SK-N-SH (cell line): Measurements from ENCODE around the gene LSP1.

Experiments used
- CTCF ChIP-seq: fragments of 200-600 bp; sonication (generic); IDR thresholded peaks from 2 replicates; pipeline ENCODE4 v1.6.1; 2017; ENCODE audit warnings: antibody characterized with exemption, mild to moderate bottlenecking, moderate library complexity
- EP300 ChIP-seq, 2 experiments: IDR thresholded peaks; 2 replicates each; pipeline versions ENCODE4 v1.4.0 to v1.6.1; 2012; ENCODE audit warnings: borderline replicate concordance in 1 of 2, low read depth in 1 of 2, low read length in 1 of 2
- EZH2phosphoT487 ChIP-seq: fragments of 200-600 bp; sonication (generic); IDR thresholded peaks from 2 replicates; pipeline ENCODE4 v1.6.1; 2017; ENCODE audit warnings: low read depth, mixed run types, mild to moderate bottlenecking, antibody characterized with exemption, moderate library complexity, borderline replicate concordance
- MAX ChIP-seq: IDR thresholded peaks from 2 replicates; pipeline ENCODE4 v1.4.0; 2012; ENCODE audit warnings: low read depth
- POLR2AphosphoS5 ChIP-seq: IDR thresholded peaks from 2 replicates; pipeline ENCODE4 v1.6.1; 2012; ENCODE audit warnings: low read depth, low read length
- TAF1 ChIP-seq: IDR thresholded peaks from 2 replicates; pipeline ENCODE4 v1.6.1; 2012; ENCODE audit warnings: low read depth, mild to moderate bottlenecking, low read length, moderate library complexity, borderline replicate concordance
- TCF12 ChIP-seq: IDR thresholded peaks from 2 replicates; pipeline ENCODE4 v1.4.0; 2012
- USF2 ChIP-seq: fragments of 150-350 bp; IDR thresholded peaks from 2 replicates; pipeline ENCODE4 v1.6.1; 2017; ENCODE audit warnings: antibody characterized with exemption, low read length, low read depth, borderline replicate concordance

DNA sequence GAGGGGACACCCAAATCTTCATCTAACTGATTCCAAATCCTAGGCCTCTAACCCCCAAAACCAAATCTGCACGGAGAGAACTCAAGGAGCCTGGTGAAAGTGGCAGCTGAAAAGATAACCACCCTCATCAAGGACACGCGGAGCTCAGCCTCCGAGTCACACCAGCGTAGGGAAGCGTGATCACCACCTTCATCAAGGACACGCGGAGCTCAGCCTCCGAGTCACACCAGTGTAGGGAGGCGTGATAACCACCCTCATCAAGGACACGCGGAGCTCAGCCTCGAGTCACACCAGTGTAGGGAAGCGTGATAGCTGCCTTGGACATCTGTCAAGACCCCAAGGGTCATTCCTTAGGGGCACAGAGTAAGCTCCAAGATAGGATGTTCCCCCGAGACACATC lies 47.4 kb upstream of the LSP1 start:
- TF ChIP-seq CTCF (no peak), POLR2AphosphoS5 (no peak), TCF12 (no peak), EP300 (IDR thresholded peaks at IDR 0.05; ENCODE audit: borderline replicate concordance in 1 of 2, low read depth in 1 of 2, low read length in 1 of 2) (no peak), TAF1 (no peak), USF2 (no peak), MAX (no peak), EZH2phosphoT487 (no peak)
